Measurements from ENCODE around the gene RNASEL.

The RNASEL gene

GRCh38 chr1:182598296-182598695 is 9.2 kb upstream of the RNASEL start:
- Histone ChIP-seq H3K4me3 (ENCODE audit: insufficient read length, low read depth) (no peak overlapping the region), H3K27me3 (ENCODE audit: insufficient read depth, insufficient read length) (peaks cover 6% of the 10 kb centered on the region), H3K36me3 (ENCODE audit: insufficient read depth, insufficient read length, low read length) (peaks cover 42% of the 10 kb centered on the region), H3K9ac (ENCODE audit: insufficient read length, low read depth) (peak overlapping the region; percentile 14), H3K9me3 (ENCODE audit: insufficient read depth, low read length) (no peaks in the 10 kb centered on the region), H3K4me1 (ENCODE audit: insufficient read depth, insufficient read length) (peaks cover 8% of the 10 kb centered on the region)
- no peak for TF ChIP-seq ZNF274 (IDR thresholded peaks at IDR 0.05; ENCODE audit: low read depth, low read length)
- TF ChIP-seq SUZ12 (IDR thresholded peaks at IDR 0.05; ENCODE audit: extremely low read depth, insufficient read depth, insufficient read length) = no peak
- TF ChIP-seq YY1 (IDR thresholded peaks at IDR 0.05; ENCODE audit: insufficient read depth, insufficient read length) = no peak
- no peak for DNase-seq (ENCODE audit: low read depth, low spot score)

GRCh38 chr1:182596934-182597333 is 7.9 kb upstream of the RNASEL start:
- Histone ChIP-seq H3K4me3 (ENCODE audit: insufficient read length, low read depth) (no peak overlapping the region), H3K9ac (ENCODE audit: insufficient read length, low read depth) (no peak overlapping the region), H3K36me3 (ENCODE audit: insufficient read depth, insufficient read length, low read length) (peaks cover 31% of the 10 kb centered on the region), H3K27me3 (ENCODE audit: insufficient read depth, insufficient read length) (no peaks in the 10 kb centered on the region), H3K9me3 (ENCODE audit: insufficient read depth, low read length) (no peaks in the 10 kb centered on the region), H3K4me1 (ENCODE audit: insufficient read depth, insufficient read length) (peaks cover 8% of the 10 kb centered on the region)
- no peak for DNase-seq (ENCODE audit: low read depth, low spot score)
- no peak for TF ChIP-seq SUZ12 (IDR thresholded peaks at IDR 0.05; ENCODE audit: extremely low read depth, insufficient read depth, insufficient read length)
- TF ChIP-seq ZNF274 (IDR thresholded peaks at IDR 0.05; ENCODE audit: low read depth, low read length) = no peak
- TF ChIP-seq YY1 (IDR thresholded peaks at IDR 0.05; ENCODE audit: insufficient read depth, insufficient read length) = no peak

GRCh38 chr1:182595641-182596240 is 6.7 kb upstream of the RNASEL start:
- peaks cover 3% of the 10 kb centered on the region for H3K4me1 ChIP-seq (ENCODE audit: insufficient read depth, insufficient read length)
- no peaks in the 10 kb centered on the region for H3K27me3 ChIP-seq (ENCODE audit: insufficient read depth, insufficient read length)
- TF ChIP-seq ZNF274 (IDR thresholded peaks at IDR 0.05; ENCODE audit: low read depth, low read length) (no peak), SUZ12 (IDR thresholded peaks at IDR 0.05; ENCODE audit: extremely low read depth, insufficient read depth, insufficient read length) (no peak), YY1 (IDR thresholded peaks at IDR 0.05; ENCODE audit: insufficient read depth, insufficient read length) (no peak)
- H3K9me3 ChIP-seq (ENCODE audit: insufficient read depth, low read length) = no peaks in the 10 kb centered on the region
- H3K9ac ChIP-seq (ENCODE audit: insufficient read length, low read depth) = no peak overlapping the region
- peak; percentile 72 for DNase-seq (ENCODE audit: low read depth, low spot score)
- H3K4me3 ChIP-seq (ENCODE audit: insufficient read length, low read depth) = no peak overlapping the region
- H3K36me3 ChIP-seq (ENCODE audit: insufficient read depth, insufficient read length, low read length) = peaks cover 20% of the 10 kb centered on the region

GRCh38 chr1:182589931-182590330 is 875 bp upstream of the RNASEL start:
- TF ChIP-seq ZNF274 (IDR thresholded peaks at IDR 0.05; ENCODE audit: low read depth, low read length) (no peak), SUZ12 (IDR thresholded peaks at IDR 0.05; ENCODE audit: extremely low read depth, insufficient read depth, insufficient read length) (no peak), YY1 (IDR thresholded peaks at IDR 0.05; ENCODE audit: insufficient read depth, insufficient read length) (no peak)
- DNase-seq (ENCODE audit: low read depth, low spot score) = no peak
- Histone ChIP-seq H3K27me3 (ENCODE audit: insufficient read depth, insufficient read length) (no peaks in the 10 kb centered on the region), H3K9ac (ENCODE audit: insufficient read length, low read depth) (no peak overlapping the region), H3K36me3 (ENCODE audit: insufficient read depth, insufficient read length, low read length) (no peaks in the 10 kb centered on the region), H3K4me1 (ENCODE audit: insufficient read depth, insufficient read length) (peaks cover 4% of the 10 kb centered on the region), H3K4me3 (ENCODE audit: insufficient read length, low read depth) (no peak overlapping the region), H3K9me3 (ENCODE audit: insufficient read depth, low read length) (no peaks in the 10 kb centered on the region)

GRCh38 chr1:182589520-182589919 is 464 bp upstream of the RNASEL start:
- TF ChIP-seq ZNF274 (IDR thresholded peaks at IDR 0.05; ENCODE audit: low read depth, low read length) (no peak), YY1 (IDR thresholded peaks at IDR 0.05; ENCODE audit: insufficient read depth, insufficient read length) (no peak), SUZ12 (IDR thresholded peaks at IDR 0.05; ENCODE audit: extremely low read depth, insufficient read depth, insufficient read length) (no peak)
- Histone ChIP-seq H3K9me3 (ENCODE audit: insufficient read depth, low read length) (no peaks in the 10 kb centered on the region), H3K27me3 (ENCODE audit: insufficient read depth, insufficient read length) (no peaks in the 10 kb centered on the region), H3K4me1 (ENCODE audit: insufficient read depth, insufficient read length) (peaks cover 4% of the 10 kb centered on the region), H3K4me3 (ENCODE audit: insufficient read length, low read depth) (no peak overlapping the region), H3K36me3 (ENCODE audit: insufficient read depth, insufficient read length, low read length) (no peaks in the 10 kb centered on the region), H3K9ac (ENCODE audit: insufficient read length, low read depth) (no peak overlapping the region)
- DNase-seq (ENCODE audit: low read depth, low spot score) = no peak

DNA sequence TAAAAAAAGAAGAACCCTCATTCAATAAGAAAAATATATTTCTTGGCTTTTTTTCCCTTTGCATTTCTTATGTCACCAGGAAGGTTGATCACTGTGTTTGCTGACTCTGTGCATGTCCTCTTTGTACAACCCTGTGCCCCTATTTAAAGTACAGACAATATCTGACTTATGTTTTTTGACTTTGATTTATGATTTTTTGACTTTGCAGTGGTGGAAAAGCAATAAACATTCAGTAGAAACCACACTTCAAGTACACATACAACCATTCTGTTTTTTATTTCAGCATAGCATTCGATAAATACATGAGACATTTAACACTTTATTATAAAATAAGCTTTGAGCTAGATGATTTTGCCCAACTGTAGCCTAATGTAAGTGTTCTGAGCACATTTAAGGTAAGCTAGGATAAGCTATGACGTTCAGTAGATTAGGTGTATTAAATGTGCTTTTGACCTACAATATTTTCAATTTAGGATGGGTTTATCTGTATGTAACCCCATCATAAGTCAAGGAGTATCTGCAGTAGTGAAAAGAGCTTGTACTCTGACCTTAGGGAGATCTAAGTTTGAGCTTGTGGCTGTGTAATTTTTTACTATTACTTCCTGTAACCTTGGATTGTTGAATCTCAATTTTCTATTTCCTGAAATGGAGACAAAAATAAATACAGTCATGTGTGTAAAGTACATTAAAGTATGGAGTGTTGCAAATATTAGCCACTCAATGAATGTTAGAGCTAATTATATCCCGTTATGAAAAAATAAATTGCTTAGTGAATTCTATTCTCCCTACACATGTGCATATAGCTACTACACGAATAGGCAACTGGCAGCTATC is 1.2 kb downstream of the RNASEL start:
- Histone ChIP-seq H3K36me3 (ENCODE audit: insufficient read depth, insufficient read length, low read length) (no peaks in the 10 kb centered on the region), H3K27me3 (ENCODE audit: insufficient read depth, insufficient read length) (no peaks in the 10 kb centered on the region), H3K4me3 (ENCODE audit: insufficient read length, low read depth) (peak overlapping the region; percentile 52), H3K9ac (ENCODE audit: insufficient read length, low read depth) (no peak overlapping the region), H3K4me1 (ENCODE audit: insufficient read depth, insufficient read length) (peaks cover 4% of the 10 kb centered on the region), H3K9me3 (ENCODE audit: insufficient read depth, low read length) (no peaks in the 10 kb centered on the region)
- TF ChIP-seq YY1 (IDR thresholded peaks at IDR 0.05; ENCODE audit: insufficient read depth, insufficient read length) = no peak
- no peak for TF ChIP-seq SUZ12 (IDR thresholded peaks at IDR 0.05; ENCODE audit: extremely low read depth, insufficient read depth, insufficient read length)
- no peak for TF ChIP-seq ZNF274 (IDR thresholded peaks at IDR 0.05; ENCODE audit: low read depth, low read length)
- no peak for DNase-seq (ENCODE audit: low read depth, low spot score)

- Histone ChIP-seq H3K9me3 (ENCODE audit: insufficient read depth, low read length) (no peaks in the 10 kb centered on the region), H3K4me1 (ENCODE audit: insufficient read depth, insufficient read length) (peaks cover 4% of the 10 kb centered on the region), H3K9ac (ENCODE audit: insufficient read length, low read depth) (no peak overlapping the region), H3K36me3 (ENCODE audit: insufficient read depth, insufficient read length, low read length) (no peaks in the 10 kb centered on the region), H3K4me3 (ENCODE audit: insufficient read length, low read depth) (no peak overlapping the region), H3K27me3 (ENCODE audit: insufficient read depth, insufficient read length) (no peaks in the 10 kb centered on the region)
- TF ChIP-seq SUZ12 (IDR thresholded peaks at IDR 0.05; ENCODE audit: extremely low read depth, insufficient read depth, insufficient read length) (no peak), YY1 (IDR thresholded peaks at IDR 0.05; ENCODE audit: insufficient read depth, insufficient read length) (no peak), ZNF274 (IDR thresholded peaks at IDR 0.05; ENCODE audit: low read depth, low read length) (no peak)
- no peak for DNase-seq (ENCODE audit: low read depth, low spot score)
These were observed 2.0 kb downstream of the RNASEL start for GRCh38 chr1:182587093-182587492.

All from NT2/D1 (cell line).